ENCODE measurements around the gene TNIP2.

DNA sequence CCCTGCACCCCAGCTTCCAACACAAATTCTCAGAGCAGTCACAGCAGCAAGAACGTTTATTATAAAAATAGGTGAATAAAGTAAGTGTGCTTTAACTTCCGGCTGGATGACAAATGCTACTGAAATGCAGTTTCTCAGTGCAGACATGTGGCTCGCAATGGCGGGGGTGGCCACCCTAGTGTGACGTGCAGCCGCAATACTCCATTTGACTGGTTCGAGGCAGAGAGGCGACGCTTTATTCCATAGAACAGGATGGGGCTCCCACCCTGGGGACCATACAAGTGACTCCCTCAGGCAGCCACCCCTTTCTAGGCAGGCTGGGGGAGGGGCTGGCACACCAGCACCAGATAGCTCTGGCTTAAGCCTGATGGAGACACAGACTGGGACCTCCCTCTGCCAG, 14.5 kb downstream of the TNIP2 start:
- no peak for TF ChIP-seq CTCF (IDR thresholded peaks at IDR 0.05; ENCODE audit: insufficient read depth, low read length, poor library complexity, severe bottlenecking)
- no peak for TF ChIP-seq EZH2phosphoT487 (conservative IDR thresholded peaks at IDR 0.05; ENCODE audit: low read length)
